PC-3 (cell line): ENCODE measurements around the gene LRRC3. TPM values are rescaled to one million over a fixed set of nuclear protein-coding genes. Genes with fewer than 3 reads are reported as not detected.

Experiments
- ATAC-seq: fragments of 200-7000 bp; cut with Tn5 transposase; 2 replicates; pipeline ENCODE4 v1.9.1; 2020; ENCODE audit warnings: mild to moderate bottlenecking, moderate library complexity
- BruUV-seq: library from RNA; stranded (reverse); fragments of 400-500 nt; replicated peaks from 2 replicates; lab custom pipeline; 2021; lab: Mats Ljungman, UMichigan
- CTCF ChIA-PET: fragments of 300-600 bp; sonication (Branson Sonifier 250); formaldehyde crosslinking; loops from one replicate; lab custom pipeline; 2022; ENCODE audit warnings: antibody characterized with exemption; lab: Charles Lee
- POLR2A ChIA-PET: fragments of 300-600 bp; sonication (Branson Sonifier 250); formaldehyde crosslinking; loops from one replicate; lab custom pipeline; 2022; ENCODE audit warnings: antibody characterized with exemption; ENCODE audit not compliant: unreplicated experiment; lab: Charles Lee
- DNase-seq: peaks from one replicate; pipeline ENCODE4 v3.0.0-alpha.2; 2015
- H2AFZ ChIP-seq: fragments of 300-600 bp; sonication (generic); 2 replicates; pipeline ENCODE4 v1.6.0; 2016; ENCODE audit warnings: antibody characterized with exemption, low read length
- H3F3A ChIP-seq: fragments of 300-600 bp; sonication (generic); one replicate; pipeline ENCODE4 v1.6.0; 2017; ENCODE audit warnings: antibody characterized with exemption, low read length, control low read depth, mild to moderate bottlenecking; ENCODE audit not compliant: unreplicated experiment
- H3K27ac ChIP-seq: fragments of 300-600 bp; sonication (generic); 2 replicates; pipeline ENCODE4 v1.5.1; 2016; ENCODE audit warnings: mild to moderate bottlenecking, low read length
- H3K27me3 ChIP-seq: fragments of 300-600 bp; sonication (generic); 2 replicates; pipeline ENCODE4 v1.6.1; 2016; ENCODE audit warnings: low read length, mixed read lengths
- H3K36me3 ChIP-seq: fragments of 300-600 bp; sonication (generic); 2 replicates; pipeline ENCODE4 v1.6.1; 2016; ENCODE audit warnings: low read depth, mixed run types, low read length, mixed read lengths
- H3K4me1 ChIP-seq: fragments of 300-600 bp; sonication (generic); 2 replicates; pipeline ENCODE4 v1.5.1; 2016; ENCODE audit warnings: low read length; ENCODE audit not compliant: insufficient read depth
- H3K4me2 ChIP-seq: fragments of 300-600 bp; sonication (generic); 2 replicates; pipeline ENCODE4 v1.6.0; 2016; ENCODE audit warnings: low read length
- H3K4me3 ChIP-seq: fragments of 300-600 bp; sonication (generic); 2 replicates; pipeline ENCODE4 v1.5.1; 2016; ENCODE audit warnings: mild to moderate bottlenecking, low read length, mixed read lengths
- H3K79me2 ChIP-seq: fragments of 300-600 bp; sonication (generic); 2 replicates; pipeline ENCODE4 v1.6.1; 2017; ENCODE audit warnings: low read length, mixed read lengths
- H3K9ac ChIP-seq: fragments of 300-600 bp; sonication (generic); 2 replicates; pipeline ENCODE4 v1.6.0; 2016; ENCODE audit warnings: mild to moderate bottlenecking, low read length
- H3K9me2 ChIP-seq: fragments of 300-600 bp; sonication (generic); replicated peaks from 2 replicates; pipeline ENCODE4 v1.6.1; 2016; ENCODE audit warnings: mixed run types, low read length, mixed read lengths
- H3K9me3 ChIP-seq: fragments of 300-600 bp; sonication (generic); 2 replicates; pipeline ENCODE4 v1.6.1; 2016; ENCODE audit warnings: low read length, mixed read lengths
- H4K20me1 ChIP-seq: fragments of 300-600 bp; sonication (generic); 2 replicates; pipeline ENCODE4 v1.6.1; 2016; ENCODE audit warnings: low read length, mixed read lengths
- CTCF ChIP-seq: fragments of 300-600 bp; sonication (generic); conservative IDR thresholded peaks from 2 replicates; pipeline ENCODE4 v1.5.1; 2017; ENCODE audit warnings: antibody characterized with exemption, low read depth, mild to moderate bottlenecking, low read length
- EZH2 ChIP-seq: fragments of 300-600 bp; sonication (generic); IDR thresholded peaks from one replicate; pipeline ENCODE4 v1.6.1; 2017; ENCODE audit warnings: antibody characterized with exemption, mild to moderate bottlenecking, low read length; ENCODE audit not compliant: unreplicated experiment
- EZH2phosphoT487 ChIP-seq: fragments of 300-600 bp; sonication (generic); IDR thresholded peaks from 2 replicates; pipeline ENCODE4 v1.6.1; 2018; ENCODE audit warnings: mild to moderate bottlenecking, antibody characterized with exemption, low read length, borderline replicate concordance
- intact Hi-C: fragments of 100-400 bp; cut with micrococcal nuclease; formaldehyde crosslinking; loops from 2 replicates; pipeline ENCODE4 v1.9.0; 2023
- total RNA-seq: library from RNA; depleted of rRNA; stranded (reverse); fragments of >200 nt; gene quantifications from 2 replicates; pipeline ENCODE4 v1.2.3, GENCODE V29; 2014

The LRRC3 gene
- total RNA-seq, 1 experiment from 2014 or later, result 3.1 TPM

- no peak overlapping the region for H3K27ac ChIP-seq
- H3K9me3 ChIP-seq, result no peaks in the 10 kb centered on the region
- no peak for DNase-seq
- H4K20me1 ChIP-seq, result no peaks in the 10 kb centered on the region
- H3K79me2 ChIP-seq, result no peaks in the 10 kb centered on the region
- H3K4me1 ChIP-seq, result no peaks in the 10 kb centered on the region
- no peak for ATAC-seq
- ChIA-PET POLR2A (no interaction called here), CTCF (no interaction called here)
- intact Hi-C loops, result no loop called here
- no peaks in the 10 kb centered on the region for H3K27me3 ChIP-seq
- no peak overlapping the region for H2AFZ ChIP-seq
- BruUV-seq, result no TSS peak
- no peak overlapping the region for H3K4me2 ChIP-seq
- H3K9me2 ChIP-seq, result no peaks in the 10 kb centered on the region
- H3F3A ChIP-seq, result no peaks in the 10 kb centered on the region
- TF ChIP-seq CTCF, result no peak
- no peak for TF ChIP-seq EZH2phosphoT487
- no peak for TF ChIP-seq EZH2
- H3K36me3 ChIP-seq, result no peaks in the 10 kb centered on the region
- H3K9ac ChIP-seq, result no peak overlapping the region
- no peak overlapping the region for H3K4me3 ChIP-seq
Measured at GRCh38 chr21:44418108-44418875, 37.0 kb upstream of the LRRC3 start.

GRCh38 chr21:44418876-44419230 lies 36.5 kb upstream of the LRRC3 start:
- Histone ChIP-seq H3K27me3 (no peaks in the 10 kb centered on the region), H3K9ac (no peak overlapping the region), H3K79me2 (no peaks in the 10 kb centered on the region), H3K9me3 (no peaks in the 10 kb centered on the region), H3K4me3 (no peak overlapping the region), H3K9me2 (no peaks in the 10 kb centered on the region), H2AFZ (no peak overlapping the region), H3F3A (no peaks in the 10 kb centered on the region), H3K36me3 (no peaks in the 10 kb centered on the region), H3K4me2 (no peak overlapping the region), H3K27ac (no peak overlapping the region), H3K4me1 (no peaks in the 10 kb centered on the region), H4K20me1 (no peaks in the 10 kb centered on the region)
- BruUV-seq, result no TSS peak
- intact Hi-C loops, result no loop called here
- ATAC-seq (no peak), DNase-seq (no peak)
- POLR2A ChIA-PET, result no interaction called here
- TF ChIP-seq EZH2phosphoT487 (no peak), EZH2 (no peak), CTCF (no peak)
- CTCF ChIA-PET, result no interaction called here

GRCh38 chr21:44419679-44420078 lies 35.6 kb upstream of the LRRC3 start:
- H3K9me2 ChIP-seq, result no peaks in the 10 kb centered on the region
- no peaks in the 10 kb centered on the region for H3F3A ChIP-seq
- ATAC-seq (no peak), DNase-seq (no peak)
- H3K4me3 ChIP-seq, result no peak overlapping the region
- ChIA-PET CTCF (no interaction called here), POLR2A (no interaction called here)
- no TSS peak for BruUV-seq
- H3K27me3 ChIP-seq, result no peaks in the 10 kb centered on the region
- H3K4me1 ChIP-seq, result no peaks in the 10 kb centered on the region
- intact Hi-C loops, result no loop called here
- no peak overlapping the region for H3K27ac ChIP-seq
- H4K20me1 ChIP-seq, result no peaks in the 10 kb centered on the region
- H3K9me3 ChIP-seq, result no peaks in the 10 kb centered on the region
- TF ChIP-seq EZH2phosphoT487 (no peak), CTCF (no peak), EZH2 (no peak)
- H3K36me3 ChIP-seq, result no peaks in the 10 kb centered on the region
- no peaks in the 10 kb centered on the region for H3K79me2 ChIP-seq
- H3K9ac ChIP-seq, result no peak overlapping the region
- no peak overlapping the region for H2AFZ ChIP-seq
- H3K4me2 ChIP-seq, result no peak overlapping the region
